Keratinocyte (primary cell): Measurements from ENCODE around the gene STAM2. TPM values are rescaled to one million over a fixed set of nuclear protein-coding genes. Genes with fewer than 3 reads are reported as not detected.
"Not testable (repeated sequence)": the region's sequence is repeated elsewhere in the genome, so short reads cannot be mapped to it uniquely, and the experiment has no call there.

Experiments
- DNase-seq: peaks from one replicate; pipeline ENCODE4 v3.0.0-alpha.2; 2011; ENCODE audit warnings: low read depth, missing footprints, low spot score
- FAIRE-seq: peaks from 2 replicates; lab custom pipeline; 2011; peaks lifted over from hg19 to GRCh38; lab: Jason Lieb, UNC
- H2AFZ ChIP-seq: 2 replicates; pipeline ENCODE4 v1.6.0; 2012; ENCODE audit warnings: low read length, control low read depth, inconsistent platforms; ENCODE audit not compliant: control insufficient read depth
- H3K27ac ChIP-seq: 2 replicates; pipeline ENCODE4 v1.5.1; 2011; ENCODE audit warnings: low read length; ENCODE audit not compliant: control insufficient read depth, insufficient read depth
- H3K27me3 ChIP-seq: 3 replicates; pipeline ENCODE4 v1.6.0; 2011; ENCODE audit warnings: low read length; ENCODE audit not compliant: control insufficient read depth, insufficient read depth; ENCODE audit errors: extremely low read depth
- H3K36me3 ChIP-seq, 2 experiments: 2 replicates in 1 of 2; 3 replicates in 1 of 2; pipeline ENCODE4 v1.5.1; 2011; ENCODE audit warnings: low read length in 2 of 2, mild to moderate bottlenecking in 1 of 2; ENCODE audit not compliant: control insufficient read depth in 2 of 2, insufficient read depth in 2 of 2; ENCODE audit errors: extremely low read depth in 1 of 2
- H3K4me1 ChIP-seq: 3 replicates; pipeline ENCODE4 v1.5.1; 2011; ENCODE audit warnings: low read length; ENCODE audit not compliant: control insufficient read depth, insufficient read depth; ENCODE audit errors: extremely low read depth
- H3K4me2 ChIP-seq: 3 replicates; pipeline ENCODE4 v1.6.0; 2011; ENCODE audit warnings: low read depth, low read length; ENCODE audit not compliant: control insufficient read depth, insufficient read depth; ENCODE audit errors: extremely low read depth
- H3K4me3 ChIP-seq, 3 experiments: fragments of 200-600 bp in 1 of 3; sonication (generic) in 1 of 3; 2 replicates in 2 of 3; 3 replicates in 1 of 3; pipeline ENCODE4 v1.5.1; 2011 to 2016; ENCODE audit warnings: low read length in 3 of 3, mild to moderate bottlenecking in 3 of 3, control low read depth in 2 of 3, inconsistent platforms in 1 of 3, low read depth in 1 of 3, mixed read lengths in 1 of 3, mixed run types in 1 of 3, moderate library complexity in 1 of 3; ENCODE audit not compliant: control insufficient read depth in 2 of 3, insufficient read depth in 2 of 3; ENCODE audit errors: extremely low read depth in 1 of 3
- H3K79me2 ChIP-seq: 2 replicates; pipeline ENCODE4 v1.6.0; 2012; ENCODE audit warnings: low read length; ENCODE audit not compliant: control insufficient read depth, insufficient read depth
- H3K9ac ChIP-seq: 3 replicates; pipeline ENCODE4 v1.6.0; 2011; ENCODE audit warnings: low read length; ENCODE audit not compliant: control insufficient read depth, insufficient read depth; ENCODE audit errors: extremely low read depth
- H3K9me1 ChIP-seq: 3 replicates; pipeline ENCODE4 v1.6.0; 2011; ENCODE audit warnings: low read length; ENCODE audit not compliant: control insufficient read depth, insufficient read depth; ENCODE audit errors: extremely low read depth
- H3K9me3 ChIP-seq: 2 replicates; pipeline ENCODE4 v1.5.1; 2012; ENCODE audit warnings: low read depth, low read length; ENCODE audit not compliant: control insufficient read depth
- H4K20me1 ChIP-seq: 3 replicates; pipeline ENCODE4 v1.6.0; 2011; ENCODE audit warnings: low read length; ENCODE audit not compliant: control insufficient read depth, insufficient read depth; ENCODE audit errors: extremely low read depth
- CTCF ChIP-seq, 3 experiments: IDR thresholded peaks in 1 of 3; conservative IDR thresholded peaks in 1 of 3; optimal IDR thresholded peaks in 1 of 3; 2 replicates in 2 of 3; 3 replicates in 1 of 3; pipeline versions ENCODE3 to v1.5.1; 2011; ENCODE audit warnings: low read length in 3 of 3, mild to moderate bottlenecking in 3 of 3, moderate library complexity in 2 of 3, control low read depth in 1 of 3, inconsistent platforms in 1 of 3; ENCODE audit not compliant: insufficient read depth in 2 of 3; ENCODE audit errors: extremely low read depth in 1 of 3
- EZH2 ChIP-seq: IDR thresholded peaks from one replicate; pipeline ENCODE4 v1.6.1; 2012; ENCODE audit warnings: inconsistent platforms, mild to moderate bottlenecking, low read length, moderate library complexity
- dilution Hi-C: fragments of 300-500 bp; cut with MboI; formaldehyde crosslinking; loops from one replicate; pipeline ENCODE4 v1.7.0; 2020; ENCODE audit warnings: low sequenced_read_pairs; ENCODE audit not compliant: extremely low pct_ligation_motif_present
- polyA plus RNA-seq, 5 experiments: library from polyadenylated mRNA; depleted of rRNA in 3 of 5; stranded (reverse) in 3 of 5; stranded (forward) in 1 of 5; unstranded in 1 of 5; fragments of >200 nt; gene quantifications; 1 replicate in 1 of 5; 2 replicates in 3 of 5; 3 replicates in 1 of 5; pipeline versions ENCODE4 v1.2.1 to v1.2.3, GENCODE V29; 2011 to 2012; ENCODE audit warnings: missing spikeins in 2 of 5, low read depth in 1 of 5, low replicate concordance in 1 of 5

Gene STAM2
- polyA plus RNA-seq, 1 donor (not counting 4 experiments of a cell fraction or from before 2014, with no cell fraction given): 20.7 TPM

GRCh38 chr2:152171718-152172117 is 3.8 kb downstream of the STAM2 start:
- no peaks in the 10 kb centered on the region for H3K9me3 ChIP-seq
- H3K36me3 ChIP-seq: no peaks in the 10 kb centered on the region
- peak overlapping the region; percentile 44 for H3K9ac ChIP-seq
- FAIRE-seq (peak; percentile 80), DNase-seq (no peak)
- H2AFZ ChIP-seq: peak overlapping the region; percentile 83
- peaks cover 22% of the 10 kb centered on the region for H3K4me1 ChIP-seq
- peak overlapping the region; percentile 94 for H3K4me2 ChIP-seq
- H3K9me1 ChIP-seq: no peaks in the 10 kb centered on the region
- no peaks in the 10 kb centered on the region for H4K20me1 ChIP-seq
- no peak for TF ChIP-seq CTCF (optimal IDR thresholded peaks at IDR 0.05 in 1 of 3, IDR thresholded peaks at IDR 0.05 in 1 of 3, conservative IDR thresholded peaks at IDR 0.05 in 1 of 3; ENCODE audit: extremely low read depth in 1 of 3, insufficient read depth in 2 of 3, low read length in 3 of 3)
- no peak for TF ChIP-seq EZH2
- H3K79me2 ChIP-seq: peaks cover 65% of the 10 kb centered on the region
- dilution Hi-C loops: no loop called here
- peak overlapping the region; percentile 77 for H3K27ac ChIP-seq
- no peaks in the 10 kb centered on the region for H3K27me3 ChIP-seq
- peak overlapping the region in 2 of 3 experiments; percentile 37 to 73 for H3K4me3 ChIP-seq

GRCh38 chr2:152169158-152169557 is 6.4 kb downstream of the STAM2 start:
- H3K36me3 ChIP-seq, DNase-seq, H3K27ac ChIP-seq, H3K9me1 ChIP-seq, H3K9me3 ChIP-seq, H3K4me3 ChIP-seq, FAIRE-seq, H4K20me1 ChIP-seq, H2AFZ ChIP-seq, H3K27me3 ChIP-seq, dilution Hi-C loops, H3K9ac ChIP-seq: not testable (repeated sequence)
- H3K4me1 ChIP-seq: peaks cover 14% of the 10 kb centered on the region
- peaks cover 74% of the 10 kb centered on the region for H3K79me2 ChIP-seq
- peak overlapping the region; percentile 55 for H3K4me2 ChIP-seq

GRCh38 chr2:152167470-152167869 is 8.1 kb downstream of the STAM2 start:
- H3K27ac ChIP-seq, H3K9me1 ChIP-seq, H3K9ac ChIP-seq, H3K36me3 ChIP-seq, H2AFZ ChIP-seq, DNase-seq, FAIRE-seq, H3K4me3 ChIP-seq, H3K27me3 ChIP-seq, H4K20me1 ChIP-seq, H3K9me3 ChIP-seq, dilution Hi-C loops: not testable (repeated sequence)
- peaks cover 71% of the 10 kb centered on the region for H3K79me2 ChIP-seq
- H3K4me2 ChIP-seq: peak overlapping the region; percentile 27
- peaks cover 14% of the 10 kb centered on the region for H3K4me1 ChIP-seq
